WTC11 (cell line): ENCODE results near the gene ZNHIT3. TPM values are rescaled to one million over a fixed set of nuclear protein-coding genes. Genes with fewer than 3 reads are reported as not detected.

Source experiments
- ATAC-seq: fragments of 200-7000 bp; cut with Tn5 transposase; 2 replicates; pipeline ENCODE4 v1.10.0; 2021; ENCODE audit warnings: mild to moderate bottlenecking, moderate library complexity
- Bru-seq: library from RNA; stranded (reverse); fragments of 400-500 nt; gene quantifications from one replicate; lab custom pipeline; 2021; lab: Mats Ljungman, UMichigan
- CTCF ChIA-PET: fragments of 300-600 bp; sonication (Branson Sonifier 250); formaldehyde crosslinking; loops from one replicate; lab custom pipeline; 2021; ENCODE audit warnings: antibody characterized with exemption; lab: Charles Lee
- POLR2A ChIA-PET: fragments of 350-600 bp; sonication (Branson Sonifier 250); formaldehyde crosslinking; loops from one replicate; lab custom pipeline; 2021; ENCODE audit warnings: antibody characterized with exemption; lab: Charles Lee
- DNase-seq: peaks from one replicate; pipeline ENCODE4 v3.0.0; 2021; ENCODE audit warnings: low spot score
- H3K27ac Mint-ChIP-seq: 2 replicates; pipeline ENCODE4 v1.8.0; 2021; ENCODE audit warnings: mixed read lengths
- H3K27me3 Mint-ChIP-seq: 2 replicates; pipeline ENCODE4 v1.8.0; 2021; ENCODE audit warnings: low read depth, mild to moderate bottlenecking, moderate library complexity, mixed read lengths
- H3K36me3 Mint-ChIP-seq: 2 replicates; pipeline ENCODE4 v1.8.0; 2021; ENCODE audit warnings: mixed read lengths
- H3K4me1 Mint-ChIP-seq: 2 replicates; pipeline ENCODE4 v1.8.0; 2022; ENCODE audit warnings: mixed read lengths
- H3K4me3 Mint-ChIP-seq: 2 replicates; pipeline ENCODE4 v1.8.0; 2021; ENCODE audit warnings: mild to moderate bottlenecking, moderate library complexity, mixed read lengths
- H3K9me3 Mint-ChIP-seq: 2 replicates; pipeline ENCODE4 v1.8.0; 2021; ENCODE audit warnings: mixed read lengths
- CREM ChIP-seq: sonication (generic); formaldehyde crosslinking; IDR thresholded peaks from 2 replicates; pipeline ENCODE4 v1.8.1; 2022; ENCODE audit warnings: mild to moderate bottlenecking, missing genetic modification reagents, moderate library complexity
- E2F4 ChIP-seq: sonication (generic); formaldehyde crosslinking; IDR thresholded peaks from 2 replicates; pipeline ENCODE4 v1.8.1; 2022; ENCODE audit warnings: low read depth, mild to moderate bottlenecking, moderate library complexity, missing genetic modification reagents, borderline replicate concordance
- ELF4 ChIP-seq: sonication (generic); formaldehyde crosslinking; IDR thresholded peaks from 2 replicates; pipeline ENCODE4 v1.8.1; 2022; ENCODE audit warnings: low read depth, mild to moderate bottlenecking, moderate library complexity, missing genetic modification reagents
- ETV6 ChIP-seq: sonication (generic); formaldehyde crosslinking; IDR thresholded peaks from 2 replicates; pipeline ENCODE4 v1.8.1; 2022; ENCODE audit warnings: mild to moderate bottlenecking, missing genetic modification reagents
- FOXK1 ChIP-seq: sonication (generic); formaldehyde crosslinking; IDR thresholded peaks from 2 replicates; pipeline ENCODE4 v1.8.0; 2022; ENCODE audit warnings: mild to moderate bottlenecking, moderate library complexity, missing genetic modification reagents
- FOXP1 ChIP-seq: sonication (generic); formaldehyde crosslinking; IDR thresholded peaks from 2 replicates; pipeline ENCODE4 v1.8.0; 2022; ENCODE audit warnings: missing genetic modification reagents, mild to moderate bottlenecking, moderate library complexity, borderline replicate concordance
- FOXP4 ChIP-seq: sonication (generic); formaldehyde crosslinking; IDR thresholded peaks from 2 replicates; pipeline ENCODE4 v1.8.0; 2022; ENCODE audit warnings: mild to moderate bottlenecking, missing genetic modification reagents
- GABPB1 ChIP-seq: sonication (generic); formaldehyde crosslinking; IDR thresholded peaks from 2 replicates; pipeline ENCODE4 v1.8.1; 2023; ENCODE audit warnings: mild to moderate bottlenecking, missing genetic modification reagents
- GTF2I ChIP-seq: fragments of 250-450 bp; sonication (Bioruptor Pico); conservative IDR thresholded peaks from 2 replicates; pipeline ENCODE4 v1.4.0; 2021; ENCODE audit warnings: mild to moderate bottlenecking
- MXD4 ChIP-seq: fragments of 250-450 bp; sonication (Bioruptor Pico); IDR thresholded peaks from 2 replicates; pipeline ENCODE4 v1.8.0; 2021; ENCODE audit warnings: mild to moderate bottlenecking, moderate library complexity, borderline replicate concordance
- MYBL2 ChIP-seq: sonication (generic); formaldehyde crosslinking; IDR thresholded peaks from 2 replicates; pipeline ENCODE4 v1.8.1; 2023; ENCODE audit warnings: mild to moderate bottlenecking, moderate library complexity, missing genetic modification reagents
- NFE2L1 ChIP-seq: sonication (generic); formaldehyde crosslinking; IDR thresholded peaks from 2 replicates; pipeline ENCODE4 v1.8.1; 2023; ENCODE audit warnings: missing genetic modification reagents
- NFYB ChIP-seq: sonication (generic); formaldehyde crosslinking; conservative IDR thresholded peaks from 2 replicates; pipeline ENCODE4 v1.8.0; 2022; ENCODE audit warnings: low read depth, missing genetic modification reagents
- NR2C2 ChIP-seq: sonication (generic); formaldehyde crosslinking; IDR thresholded peaks from 2 replicates; pipeline ENCODE4 v1.8.0; 2022; ENCODE audit warnings: mild to moderate bottlenecking, missing genetic modification reagents
- SMAD3 ChIP-seq: sonication (generic); formaldehyde crosslinking; IDR thresholded peaks from 2 replicates; pipeline ENCODE4 v1.8.0; 2022; ENCODE audit warnings: missing genetic modification reagents, mild to moderate bottlenecking, borderline replicate concordance
- SP1 ChIP-seq: sonication (generic); formaldehyde crosslinking; conservative IDR thresholded peaks from 2 replicates; pipeline ENCODE4 v1.8.1; 2022; ENCODE audit warnings: missing genetic modification reagents
- TCF7 ChIP-seq: sonication (generic); formaldehyde crosslinking; IDR thresholded peaks from 2 replicates; pipeline ENCODE4 v1.8.0; 2022; ENCODE audit warnings: mild to moderate bottlenecking, low read depth, missing genetic modification reagents, moderate library complexity
- TEAD1 ChIP-seq: sonication (generic); formaldehyde crosslinking; IDR thresholded peaks from 2 replicates; pipeline ENCODE4 v1.8.0; 2022; ENCODE audit warnings: mild to moderate bottlenecking, missing genetic modification reagents
- ZBTB43 ChIP-seq: sonication (generic); formaldehyde crosslinking; IDR thresholded peaks from 2 replicates; pipeline ENCODE4 v1.8.1; 2023; ENCODE audit warnings: mild to moderate bottlenecking, missing genetic modification reagents
- ZMAT4 ChIP-seq: fragments of 250-450 bp; sonication (Bioruptor Pico); IDR thresholded peaks from 2 replicates; pipeline ENCODE4 v1.9.0; 2021; ENCODE audit warnings: mild to moderate bottlenecking
- long read RNA-seq, 3 experiments: library from RNA in 1 of 3; library from capped mRNA in 1 of 3; library from polyadenylated mRNA in 1 of 3; unstranded in 2 of 3; stranded (forward) in 1 of 3; transcript quantifications; one replicate each; pipeline ENCODE4 v2.0.0, GENCODE V29; 2021
- total RNA-seq: library from RNA; stranded (reverse); gene quantifications from 3 replicates; pipeline ENCODE4 v1.2.3, GENCODE V29; 2021
- TF ChIP-seq, protein P1 (sequence below): sonication (generic); formaldehyde crosslinking; IDR thresholded peaks from 2 replicates; pipeline ENCODE4 v1.8.1; 2022; ENCODE audit warnings: mild to moderate bottlenecking, moderate library complexity, missing genetic modification reagents
- TF ChIP-seq, protein P2 (sequence below): sonication (generic); formaldehyde crosslinking; IDR thresholded peaks from 2 replicates; pipeline ENCODE4 v1.8.0; 2022; ENCODE audit warnings: mild to moderate bottlenecking, missing genetic modification reagents
- TF ChIP-seq, protein P3 (sequence below): sonication (generic); formaldehyde crosslinking; conservative IDR thresholded peaks from 2 replicates; pipeline ENCODE4 v1.8.1; 2022; ENCODE audit warnings: mild to moderate bottlenecking, missing genetic modification reagents
- TF ChIP-seq, protein P4 (sequence below): sonication (generic); formaldehyde crosslinking; conservative IDR thresholded peaks from 2 replicates; pipeline ENCODE4 v1.8.1; 2023; ENCODE audit warnings: mild to moderate bottlenecking, low read depth, missing genetic modification reagents, moderate library complexity

Gene ZNHIT3
- total RNA-seq: 44.4 to 47.3 TPM (median 47.0 TPM) in 3 replicates
- Bru-seq, nascent RNA: percentile 82 among the genes with signal in this experiment
- long read RNA-seq, experiment 1, transcript ZNHIT3-204 (5 exons, 951 nt): major isoform, 57 of 69 reads
- long read RNA-seq, experiment 1, transcript ZNHIT3-208 (4 exons, 926 nt): minor isoform, 9 of 69 reads
- long read RNA-seq, experiment 1, partial matches to known transcripts: 1 of 69 reads
- long read RNA-seq, experiment 1, other reads (novel, unspliced or antisense): 1 of 69 reads
- long read RNA-seq, experiment 2, transcript ZNHIT3-208 (4 exons, 926 nt): minor isoform, 6 of 83 reads
- long read RNA-seq, experiment 2, transcript ZNHIT3-204 (5 exons, 951 nt): major isoform, 61 of 83 reads
- long read RNA-seq, experiment 2, partial matches to known transcripts: 1 of 83 reads
- long read RNA-seq, experiment 2, other reads (novel, unspliced or antisense): 13 of 83 reads
- long read RNA-seq, experiment 3, transcript ZNHIT3-208 (4 exons, 926 nt): minor isoform, 18 of 132 reads
- long read RNA-seq, experiment 3, transcript ZNHIT3-204 (5 exons, 951 nt): major isoform, 110 of 132 reads
- long read RNA-seq, experiment 3, partial matches to known transcripts: 0 of 132 reads
- long read RNA-seq, experiment 3, other reads (novel, unspliced or antisense): 3 of 132 reads

GRCh38 chr17:36486204-36487194 lies at the start of gene ZNHIT3:
ZNHIT3 (plus strand) TSS chr17:36486681; CDS start chr17:36486700, 19 bp downstream.
- Mint-ChIP-seq H3K9me3 (no peaks in the 10 kb centered on the region), H3K36me3 (no peaks in the 10 kb centered on the region; the same call in none of the 2 replicates), H3K27ac (peak within 1 kb of the TSS; percentile 100), H3K27me3 (peaks cover 47% of the 10 kb centered on the region), H3K4me1 (peaks cover 29% of the 10 kb centered on the region), H3K4me3 (peak within 1 kb of the TSS; percentile 99)
- ChIA-PET POLR2A (interaction anchor here (0.6 kb wide), 2 partner anchors 565 to 603 kb away, joined by 7 to 9 read pairs; no protein-coding TSS in a partner anchor), CTCF (interaction anchor here (1.2 to 1.4 kb wide), 5 partner anchors 48 to 517 kb away, joined by 3 to 9 read pairs (median 4); partner anchors contain the start of genes MYO19 and PIGW)
- peak; percentile 89 for DNase-seq
- peak; percentile 74 for ATAC-seq
- peak; percentile 96 for TF ChIP-seq SP1 (CRISPR knock-in tag)
- peak; percentile 82 for TF ChIP-seq NFE2L1 (CRISPR knock-in tag)
- no peak for TF ChIP-seq ELF4 (CRISPR knock-in tag)
- TF ChIP-seq ZBTB43 (CRISPR knock-in tag): 0 out of 2 replicates have a peak, but pooled peaks have one; percentile 49
- TF ChIP-seq MYBL2 (CRISPR knock-in tag): 0 out of 2 replicates have a peak, but pooled peaks have one; percentile 45
- TF ChIP-seq FOXP1 (CRISPR knock-in tag): peak; percentile 90; the same call in 1 of the 2 replicates
- no peak for TF ChIP-seq NR2C2 (CRISPR knock-in tag)
- TF ChIP-seq, protein P1, sequence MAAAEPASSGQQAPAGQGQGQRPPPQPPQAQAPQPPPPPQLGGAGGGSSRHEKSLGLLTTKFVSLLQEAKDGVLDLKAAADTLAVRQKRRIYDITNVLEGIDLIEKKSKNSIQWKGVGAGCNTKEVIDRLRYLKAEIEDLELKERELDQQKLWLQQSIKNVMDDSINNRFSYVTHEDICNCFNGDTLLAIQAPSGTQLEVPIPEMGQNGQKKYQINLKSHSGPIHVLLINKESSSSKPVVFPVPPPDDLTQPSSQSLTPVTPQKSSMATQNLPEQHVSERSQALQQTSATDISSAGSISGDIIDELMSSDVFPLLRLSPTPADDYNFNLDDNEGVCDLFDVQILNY: peak; percentile 71
- TF ChIP-seq CREM (CRISPR knock-in tag): peak; percentile 72; the same call in 1 of the 2 replicates
- TF ChIP-seq, protein P2, sequence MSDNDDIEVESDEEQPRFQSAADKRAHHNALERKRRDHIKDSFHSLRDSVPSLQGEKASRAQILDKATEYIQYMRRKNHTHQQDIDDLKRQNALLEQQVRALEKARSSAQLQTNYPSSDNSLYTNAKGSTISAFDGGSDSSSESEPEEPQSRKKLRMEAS (CRISPR knock-in tag): peak; percentile 72
- TF ChIP-seq E2F4 (CRISPR knock-in tag): no peak
- peak; percentile 16; the same call in 1 of the 2 replicates for TF ChIP-seq GABPB1 (CRISPR knock-in tag)
- peak; percentile 69 for TF ChIP-seq FOXP4 (CRISPR knock-in tag)
- peak; percentile 79 for TF ChIP-seq NFYB
- no peak for TF ChIP-seq MXD4
- no peak for TF ChIP-seq TCF7 (CRISPR knock-in tag)
- 0 out of 2 replicates have a peak, but pooled peaks have one; percentile 40 for TF ChIP-seq ETV6 (CRISPR knock-in tag)
- TF ChIP-seq ZMAT4 (CRISPR knock-in tag): no peak
- TF ChIP-seq, protein P3, sequence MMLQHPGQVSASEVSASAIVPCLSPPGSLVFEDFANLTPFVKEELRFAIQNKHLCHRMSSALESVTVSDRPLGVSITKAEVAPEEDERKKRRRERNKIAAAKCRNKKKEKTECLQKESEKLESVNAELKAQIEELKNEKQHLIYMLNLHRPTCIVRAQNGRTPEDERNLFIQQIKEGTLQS (CRISPR knock-in tag): 0 out of 2 replicates have a peak, but pooled peaks have one; percentile 58
- peak; percentile 90 for TF ChIP-seq TEAD1 (CRISPR knock-in tag)
- no peak for TF ChIP-seq GTF2I
- peak; percentile 98 for TF ChIP-seq FOXK1 (CRISPR knock-in tag)
- peak; percentile 91 for TF ChIP-seq SMAD3 (CRISPR knock-in tag)
- TF ChIP-seq, protein P4, sequence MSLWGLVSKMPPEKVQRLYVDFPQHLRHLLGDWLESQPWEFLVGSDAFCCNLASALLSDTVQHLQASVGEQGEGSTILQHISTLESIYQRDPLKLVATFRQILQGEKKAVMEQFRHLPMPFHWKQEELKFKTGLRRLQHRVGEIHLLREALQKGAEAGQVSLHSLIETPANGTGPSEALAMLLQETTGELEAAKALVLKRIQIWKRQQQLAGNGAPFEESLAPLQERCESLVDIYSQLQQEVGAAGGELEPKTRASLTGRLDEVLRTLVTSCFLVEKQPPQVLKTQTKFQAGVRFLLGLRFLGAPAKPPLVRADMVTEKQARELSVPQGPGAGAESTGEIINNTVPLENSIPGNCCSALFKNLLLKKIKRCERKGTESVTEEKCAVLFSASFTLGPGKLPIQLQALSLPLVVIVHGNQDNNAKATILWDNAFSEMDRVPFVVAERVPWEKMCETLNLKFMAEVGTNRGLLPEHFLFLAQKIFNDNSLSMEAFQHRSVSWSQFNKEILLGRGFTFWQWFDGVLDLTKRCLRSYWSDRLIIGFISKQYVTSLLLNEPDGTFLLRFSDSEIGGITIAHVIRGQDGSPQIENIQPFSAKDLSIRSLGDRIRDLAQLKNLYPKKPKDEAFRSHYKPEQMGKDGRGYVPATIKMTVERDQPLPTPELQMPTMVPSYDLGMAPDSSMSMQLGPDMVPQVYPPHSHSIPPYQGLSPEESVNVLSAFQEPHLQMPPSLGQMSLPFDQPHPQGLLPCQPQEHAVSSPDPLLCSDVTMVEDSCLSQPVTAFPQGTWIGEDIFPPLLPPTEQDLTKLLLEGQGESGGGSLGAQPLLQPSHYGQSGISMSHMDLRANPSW (CRISPR knock-in tag): no peak
